Aorta (tissue), 5 donors: Measurements from ENCODE around the gene ADGRA3. TPM values are rescaled to one million over a fixed set of nuclear protein-coding genes. Genes with fewer than 3 reads are reported as not detected.

ENCODE experiments used
- ATAC-seq: fragments of 200-7000 bp; cut with Tn5 transposase; one replicate; pipeline ENCODE4 v1.9.1; 2022; ENCODE audit warnings: moderate library complexity; ENCODE audit not compliant: low FRiP score
- DNase-seq, 2 donors: peaks; one replicate each; pipeline ENCODE4 v3.0.0-alpha.2; 2020
- H3K27ac ChIP-seq, 2 donors: one replicate each; pipeline ENCODE4 v1.5.1; 2013; ENCODE audit warnings: low read length in 2 of 2, mild to moderate bottlenecking in 2 of 2, moderate library complexity in 2 of 2, control low read depth in 1 of 2, inconsistent platforms in 1 of 2, low read depth in 1 of 2
- H3K27me3 ChIP-seq, 2 donors: one replicate each; pipeline ENCODE4 v1.6.1; 2013; ENCODE audit warnings: control low read depth in 1 of 2, low read length in 1 of 2, mild to moderate bottlenecking in 1 of 2, moderate library complexity in 1 of 2; ENCODE audit not compliant: insufficient read depth in 2 of 2, control insufficient read depth in 1 of 2
- H3K36me3 ChIP-seq, 2 donors: one replicate each; pipeline ENCODE4 v1.6.1; 2013; ENCODE audit warnings: control low read depth in 1 of 2, low read length in 1 of 2, mild to moderate bottlenecking in 1 of 2; ENCODE audit not compliant: insufficient read depth in 2 of 2, control insufficient read depth in 1 of 2
- H3K4me1 ChIP-seq, 2 donors: one replicate each; pipeline ENCODE4 v1.6.1; 2013; ENCODE audit warnings: low read length in 2 of 2, control low read depth in 1 of 2, mild to moderate bottlenecking in 1 of 2, moderate library complexity in 1 of 2; ENCODE audit not compliant: insufficient read depth in 2 of 2, control insufficient read depth in 1 of 2
- H3K4me3 ChIP-seq, 2 donors: one replicate each; pipeline ENCODE4 v1.5.1; 2013; ENCODE audit warnings: low read length in 2 of 2, control low read depth in 1 of 2, mild to moderate bottlenecking in 1 of 2
- H3K9me3 ChIP-seq: one replicate; pipeline ENCODE4 v1.6.1; 2013; ENCODE audit warnings: mild to moderate bottlenecking, low read length; ENCODE audit not compliant: control insufficient read depth
- WGBS, 2 donors: extraction: QIAGEN DNeasy Blood & Tissue Kit; methylation state at CpG; one replicate each; pipeline ENCODE4 v1.1.7; 2013; 5-methylcytosine and 5-hydroxymethylcytosine counted together
- intact Hi-C, 2 donors: fragments of 100-400 bp; cut with DNase I; formaldehyde crosslinking; loops; one replicate each; pipeline versions ENCODE4 v1.14.2 to v1.15.0; 2022
- polyA plus RNA-seq, 2 donors: library from polyadenylated mRNA; stranded (reverse); fragments of 200-250 nt; gene quantifications; one replicate each; pipeline ENCODE4 v1.2.3, GENCODE V29; 2013
- total RNA-seq, 2 donors: library from RNA; stranded (reverse); fragmentation: NEBNext Ultra II Directional; extraction: Animal tissue kit (Norgen Biotek cat#: 25700); gene quantifications; one replicate each; pipeline ENCODE4 v1.2.1, GENCODE V29; 2021
- donor health status: healthy with polysubstance abuse.
- donor health status: Bipolar disorder and iron deficiency.
- donor health status: DM: no; HTN: no; CAD: no.
- donor health status: DM: no; HTN: no; CAD: no.
- donor health status: DM: yes; HTN: yes; CAD: no.

ADGRA3 gene
- total and polyA plus RNA-seq, 4 donors: 6.6 to 22.5 (median 14.2) TPM

GRCh38 chr4:22491939-22492338, 23.9 kb downstream of the ADGRA3 start:
- H3K4me1 ChIP-seq: no peaks in the 10 kb centered on the region
- no peak overlapping the region for H3K27ac ChIP-seq
- H3K9me3 ChIP-seq: no peaks in the 10 kb centered on the region
- DNase-seq: no peak
- intact Hi-C loops: no loop called here
- H3K36me3 ChIP-seq: no peaks in the 10 kb centered on the region
- no peaks in the 10 kb centered on the region for H3K27me3 ChIP-seq
- H3K4me3 ChIP-seq: no peak overlapping the region
- 85 to 95% methylated on average over 6 of the region's 6 CpGs for WGBS, 2 donors
- ATAC-seq: no peak

GRCh38 chr4:22490718-22491315, 25.0 kb downstream of the ADGRA3 start:
- Histone ChIP-seq H3K27me3 (no peaks in the 10 kb centered on the region), H3K27ac (no peak overlapping the region), H3K4me3 (no peak overlapping the region), H3K36me3 (no peaks in the 10 kb centered on the region), H3K9me3 (no peaks in the 10 kb centered on the region), H3K4me1 (peaks cover 0 to 3% of the 10 kb centered on the region in 2 donors)
- no peak for ATAC-seq
- no peak for DNase-seq
- intact Hi-C loops: no loop called here
- 71 to 75% methylated on average over 5 of the region's 5 CpGs for WGBS, 2 donors

GRCh38 chr4:22488106-22488505, 27.8 kb downstream of the ADGRA3 start:
- DNase-seq (no peak), ATAC-seq (no peak)
- Histone ChIP-seq H3K4me1 (peaks cover 0 to 7% of the 10 kb centered on the region in 2 donors), H3K36me3 (no peaks in the 10 kb centered on the region), H3K27ac (no peak overlapping the region), H3K9me3 (no peaks in the 10 kb centered on the region), H3K4me3 (no peak overlapping the region), H3K27me3 (no peaks in the 10 kb centered on the region)
- intact Hi-C loops: no loop called here
- WGBS, 2 donors: 46 to 99% methylated on average over 1 of the region's 1 CpG

GRCh38 chr4:22487328-22487727, 28.5 kb downstream of the ADGRA3 start:
- H3K36me3 ChIP-seq: no peaks in the 10 kb centered on the region
- no peak overlapping the region for H3K27ac ChIP-seq
- no peaks in the 10 kb centered on the region for H3K9me3 ChIP-seq
- H3K27me3 ChIP-seq: no peaks in the 10 kb centered on the region
- 88 to 92% methylated on average over 5 of the region's 5 CpGs for WGBS, 2 donors
- H3K4me3 ChIP-seq: no peak overlapping the region
- intact Hi-C loops: no loop called here
- H3K4me1 ChIP-seq: peaks cover 0 to 7% of the 10 kb centered on the region in 2 donors
- no peak for DNase-seq
- ATAC-seq: no peak

- H3K4me1 ChIP-seq: peaks cover 0 to 7% of the 10 kb centered on the region in 2 donors
- H3K27ac ChIP-seq: no peak overlapping the region
- intact Hi-C loops: no loop called here
- ATAC-seq (no peak), DNase-seq (no peak)
- no peak overlapping the region for H3K4me3 ChIP-seq
- H3K27me3 ChIP-seq: no peaks in the 10 kb centered on the region
- H3K9me3 ChIP-seq: no peaks in the 10 kb centered on the region
- no peaks in the 10 kb centered on the region for H3K36me3 ChIP-seq
- 85 to 87% methylated on average over 4 of the region's 4 CpGs for WGBS, 2 donors
Observed at GRCh38 chr4:22486276-22486675, 29.6 kb downstream of the ADGRA3 start.

GRCh38 chr4:22485737-22486136, 30.1 kb downstream of the ADGRA3 start:
- ATAC-seq (no peak), DNase-seq (no peak)
- Histone ChIP-seq H3K27ac (no peak overlapping the region), H3K36me3 (no peaks in the 10 kb centered on the region), H3K4me3 (no peak overlapping the region), H3K9me3 (no peaks in the 10 kb centered on the region), H3K4me1 (peaks cover 0 to 7% of the 10 kb centered on the region in 2 donors), H3K27me3 (no peaks in the 10 kb centered on the region)
- intact Hi-C loops: no loop called here
- 73 to 79% methylated on average over 4 of the region's 4 CpGs for WGBS, 2 donors

GRCh38 chr4:22483551-22483981, 32.3 kb downstream of the ADGRA3 start:
- ATAC-seq: no peak
- intact Hi-C loops: no loop called here
- no peaks in the 10 kb centered on the region for H3K27me3 ChIP-seq

GRCh38 chr4:22482250-22483127, 33.4 kb downstream of the ADGRA3 start:
- Histone ChIP-seq H3K9me3 (no peaks in the 10 kb centered on the region), H3K27ac (no peak overlapping the region), H3K27me3 (no peaks in the 10 kb centered on the region), H3K36me3 (no peaks in the 10 kb centered on the region), H3K4me1 (peaks cover 0 to 7% of the 10 kb centered on the region in 2 donors), H3K4me3 (no peak overlapping the region)
- ATAC-seq (no peak), DNase-seq (no peak)
- intact Hi-C loops: no loop called here
- WGBS, 2 donors: 66 to 74% methylated on average over 3 of the region's 3 CpGs

More at GRCh38 chr4:22483551-22483981, 32.3 kb downstream of the ADGRA3 start:
- peaks cover 0 to 7% of the 10 kb centered on the region in 2 donors for H3K4me1 ChIP-seq
- no peaks in the 10 kb centered on the region for H3K36me3 ChIP-seq
- no peak for DNase-seq
- WGBS, 2 donors: 89 to 90% methylated on average over 1 of the region's 1 CpG
- H3K9me3 ChIP-seq: no peaks in the 10 kb centered on the region
- no peak overlapping the region for H3K4me3 ChIP-seq
- no peak overlapping the region for H3K27ac ChIP-seq
